SK-N-SH treated with all-trans-retinoic acid at 6 μM for 48 hours (cell line): ENCODE results near the gene FLOT1.
A peak's percentile ranks its signal among the peaks of the same experiment; 100 is the strongest.

ENCODE experiments used
- ATAC-seq: fragments of 200-7000 bp; cut with Tn5 transposase; 3 replicates; pipeline ENCODE4 v1.9.1; 2020; ENCODE audit warnings: mild to moderate bottlenecking, moderate library complexity
- ARNTL ChIP-seq: fragments of 450-650 bp; formaldehyde crosslinking; IDR thresholded peaks from 2 replicates; pipeline ENCODE4 v1.5.0; 2020; ENCODE audit warnings: low read depth, mild to moderate bottlenecking, moderate library complexity, borderline replicate concordance
- BACH2 ChIP-seq: fragments of 250-450 bp; sonication (Bioruptor Pico); IDR thresholded peaks from 2 replicates; pipeline ENCODE4 v1.9.0; 2021; ENCODE audit warnings: mild to moderate bottlenecking, borderline replicate concordance
- CSDC2 ChIP-seq: fragments of 250-450 bp; sonication (Bioruptor Pico); IDR thresholded peaks from 2 replicates; pipeline ENCODE4 v1.5.0; 2020; ENCODE audit warnings: mild to moderate bottlenecking, moderate library complexity
- ESRRG ChIP-seq: fragments of 250-450 bp; sonication (Bioruptor Pico); IDR thresholded peaks from 2 replicates; pipeline ENCODE4 v1.6.1; 2021; ENCODE audit warnings: mild to moderate bottlenecking
- GLIS3 ChIP-seq: fragments of 250-450 bp; sonication (Bioruptor Pico); IDR thresholded peaks from 2 replicates; pipeline ENCODE4 v1.5.0; 2020; ENCODE audit warnings: mild to moderate bottlenecking, moderate library complexity
- ISL1 ChIP-seq: fragments of 250-450 bp; sonication (Bioruptor Pico); IDR thresholded peaks from 2 replicates; pipeline ENCODE4 v2.1.2; 2022; ENCODE audit warnings: mild to moderate bottlenecking, moderate library complexity
- OSR1 ChIP-seq: fragments of 250-450 bp; sonication (Bioruptor Pico); IDR thresholded peaks from 2 replicates; pipeline ENCODE4 v1.8.0; 2022; ENCODE audit warnings: moderate library complexity, mild to moderate bottlenecking, inconsistent platforms
- PATZ1 ChIP-seq: fragments of 250-450 bp; sonication (Bioruptor Pico); IDR thresholded peaks from 2 replicates; pipeline ENCODE4 v1.8.0; 2020; ENCODE audit warnings: mild to moderate bottlenecking, moderate library complexity, borderline replicate concordance
- POU6F1 ChIP-seq: fragments of 250-450 bp; sonication (Bioruptor Pico); IDR thresholded peaks from 2 replicates; pipeline ENCODE4 v1.8.0; 2021; ENCODE audit warnings: low read depth, mild to moderate bottlenecking, moderate library complexity, borderline replicate concordance
- TOX ChIP-seq: fragments of 250-450 bp; sonication (Bioruptor Pico); IDR thresholded peaks from 2 replicates; pipeline ENCODE4 v1.8.0; 2021; ENCODE audit warnings: mild to moderate bottlenecking, moderate library complexity, borderline replicate concordance
- TSHZ2 ChIP-seq: fragments of 250-450 bp; sonication (Bioruptor Pico); IDR thresholded peaks from 2 replicates; pipeline ENCODE4 v1.5.0; 2020; ENCODE audit warnings: mild to moderate bottlenecking, moderate library complexity
- ZC3H10 ChIP-seq: fragments of 250-450 bp; sonication (Bioruptor Pico); IDR thresholded peaks from 2 replicates; pipeline ENCODE4 v1.5.1; 2021; ENCODE audit warnings: mild to moderate bottlenecking, moderate library complexity
- ZFP3 ChIP-seq: fragments of 250-450 bp; sonication (Bioruptor Pico); IDR thresholded peaks from 2 replicates; pipeline ENCODE4 v1.5.0; 2020; ENCODE audit warnings: mild to moderate bottlenecking, moderate library complexity
- ZNF70 ChIP-seq: fragments of 450-650 bp; formaldehyde crosslinking; IDR thresholded peaks from 2 replicates; pipeline ENCODE4 v1.5.0; 2020; ENCODE audit warnings: mild to moderate bottlenecking, moderate library complexity
- TF ChIP-seq, protein P1 (sequence below): fragments of 250-450 bp; sonication (Bioruptor Pico); IDR thresholded peaks from 2 replicates; pipeline ENCODE4 v1.5.1; 2020; ENCODE audit warnings: low read depth, mild to moderate bottlenecking, moderate library complexity

FLOT1 gene

DNA sequence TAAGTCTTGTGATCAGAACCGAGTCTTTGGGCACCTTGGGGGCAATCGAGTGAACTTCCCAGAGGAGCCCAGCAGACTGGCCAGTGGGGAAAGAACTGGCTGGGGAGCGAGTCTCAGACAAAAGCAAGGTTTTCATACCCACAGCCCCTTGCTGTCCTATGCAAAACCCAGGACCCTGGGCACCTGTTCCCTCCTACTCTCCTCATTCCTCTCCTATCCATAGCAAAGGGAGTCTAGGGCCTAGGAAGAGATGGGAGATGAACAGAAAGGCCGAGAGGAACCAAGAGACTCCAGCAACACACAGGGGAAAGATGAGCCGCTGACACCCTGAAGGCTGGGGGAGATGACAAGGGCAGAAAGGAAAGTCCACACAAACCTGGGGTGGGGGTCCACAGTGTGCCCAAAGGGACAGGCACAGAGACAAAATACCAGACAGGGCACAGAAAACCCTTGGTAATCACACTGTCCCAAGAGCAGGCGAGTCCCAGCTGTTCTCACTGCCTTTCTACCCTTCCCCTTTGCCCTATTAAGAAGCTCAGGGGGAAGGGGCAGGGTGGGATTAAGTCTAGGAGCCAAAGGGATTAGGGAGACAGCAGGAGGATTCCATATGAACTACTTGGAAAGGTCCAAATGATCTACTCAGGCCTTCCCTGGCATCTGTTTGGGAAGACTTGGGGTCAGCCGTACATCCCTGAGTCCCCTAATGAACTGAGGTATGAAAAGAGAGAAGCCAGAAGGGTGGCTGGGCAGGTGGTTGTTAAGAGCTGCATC is 62.5 kb downstream of the FLOT1 start:
- TF ChIP-seq BACH2 (CRISPR knock-in tag) (no peak), ESRRG (no peak), ZC3H10 (CRISPR knock-in tag) (no peak), POU6F1 (no peak), TOX (CRISPR knock-in tag) (no peak), PATZ1 (CRISPR knock-in tag) (no peak), ARNTL (CRISPR knock-in tag) (no peak)
- TF ChIP-seq, protein P1, sequence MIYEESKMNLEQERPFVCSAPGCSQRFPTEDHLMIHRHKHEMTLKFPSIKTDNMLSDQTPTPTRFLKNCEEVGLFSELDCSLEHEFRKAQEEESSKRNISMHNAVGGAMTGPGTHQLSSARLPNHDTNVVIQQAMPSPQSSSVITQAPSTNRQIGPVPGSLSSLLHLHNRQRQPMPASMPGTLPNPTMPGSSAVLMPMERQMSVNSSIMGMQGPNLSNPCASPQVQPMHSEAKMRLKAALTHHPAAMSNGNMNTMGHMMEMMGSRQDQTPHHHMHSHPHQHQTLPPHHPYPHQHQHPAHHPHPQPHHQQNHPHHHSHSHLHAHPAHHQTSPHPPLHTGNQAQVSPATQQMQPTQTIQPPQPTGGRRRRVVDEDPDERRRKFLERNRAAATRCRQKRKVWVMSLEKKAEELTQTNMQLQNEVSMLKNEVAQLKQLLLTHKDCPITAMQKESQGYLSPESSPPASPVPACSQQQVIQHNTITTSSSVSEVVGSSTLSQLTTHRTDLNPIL (CRISPR knock-in tag): no peak
- ATAC-seq: no peak

GRCh38 chr6:30678964-30679726 is 63.3 kb downstream of the FLOT1 start:
- ATAC-seq: peak; percentile 72
- TF ChIP-seq CSDC2 (no peak), BACH2 (CRISPR knock-in tag) (no peak), ZFP3 (CRISPR knock-in tag) (no peak), GLIS3 (CRISPR knock-in tag) (no peak), PATZ1 (CRISPR knock-in tag) (no peak), POU6F1 (no peak), ZNF70 (CRISPR knock-in tag) (no peak), ZC3H10 (CRISPR knock-in tag) (no peak), TSHZ2 (CRISPR knock-in tag) (no peak), OSR1 (no peak), ISL1 (CRISPR knock-in tag) (no peak)
